Measurements from ENCODE around the gene YPEL3.

YPEL3 gene

GRCh38 chr16:30122604-30123160 lies 26.7 kb upstream of the YPEL3 start (continued):
- no peak for TF ChIP-seq ZNF391 (tag by site-specific recombination; IDR thresholded peaks at IDR 0.05; ENCODE audit: borderline replicate concordance, low read depth)
- TF ChIP-seq HOXC10 (CRISPR knock-in tag; IDR thresholded peaks at IDR 0.05), result no peak
- TF ChIP-seq PRDM10 (tag by site-specific recombination; IDR thresholded peaks at IDR 0.05), result no peak
- TF ChIP-seq ZNF132 (tag by site-specific recombination; IDR thresholded peaks at IDR 0.05; ENCODE audit: borderline replicate concordance), result no peak
- no peak for TF ChIP-seq ZNF324 (tag by site-specific recombination; IDR thresholded peaks at IDR 0.05)
- no peak for TF ChIP-seq ZNF26 (tag by site-specific recombination; IDR thresholded peaks at IDR 0.05)
- peak; percentile 73 for TF ChIP-seq GLIS1 (tag by site-specific recombination; IDR thresholded peaks at IDR 0.05)
- no peak for TF ChIP-seq ZNF169 (tag by site-specific recombination; IDR thresholded peaks at IDR 0.05)
- no peak for TF ChIP-seq HOXA7 (CRISPR knock-in tag; IDR thresholded peaks at IDR 0.05; ENCODE audit: borderline replicate concordance)
- no peak for TF ChIP-seq ZNF221 (tag by site-specific recombination; IDR thresholded peaks at IDR 0.05; ENCODE audit: borderline replicate concordance)
- TF ChIP-seq ZBTB26 (tag by site-specific recombination; optimal IDR thresholded peaks at IDR 0.05), result no peak
- no peak for TF ChIP-seq ZNF830 (tag by site-specific recombination; IDR thresholded peaks at IDR 0.05; ENCODE audit: low read depth)
- TF ChIP-seq SP7 (tag by site-specific recombination; IDR thresholded peaks at IDR 0.05), result no peak
- TF ChIP-seq ZNF18 (tag by site-specific recombination; IDR thresholded peaks at IDR 0.05), result no peak
- TF ChIP-seq ZNF174 (tag by site-specific recombination; IDR thresholded peaks at IDR 0.05), result no peak
- no peak for TF ChIP-seq ZNF645 (tag by site-specific recombination; IDR thresholded peaks at IDR 0.05)
- peak; percentile 59; the same call in 1 of the 2 replicates for TF ChIP-seq ZBTB7A (tag by site-specific recombination; IDR thresholded peaks at IDR 0.05; ENCODE audit: low read depth)

Measured in HEK293 (cell line).